Ovary (tissue), 9 donors: ENCODE results near the gene TCF4. TPM values are rescaled to one million over a fixed set of nuclear protein-coding genes. Genes with fewer than 3 reads are reported as not detected.

ENCODE experiments used
- DNase-seq, 5 donors: peaks; one replicate each; pipeline ENCODE4 v3.0.0-alpha.2; 2019 to 2020
- H3K27ac ChIP-seq, 2 donors: fragments of 200-600 bp; one replicate each; pipeline versions ENCODE4 v1.5.1 to v1.8.0; 2019 to 2022
- H3K27me3 ChIP-seq: fragments of 200-600 bp; one replicate; pipeline ENCODE4 v1.8.0; 2022
- H3K36me3 ChIP-seq: fragments of 200-600 bp; sonication (generic); one replicate; pipeline ENCODE4 v1.5.1; 2019
- H3K4me1 ChIP-seq: one replicate; pipeline ENCODE4 v1.8.1; 2013; ENCODE audit warnings: mild to moderate bottlenecking, moderate library complexity; ENCODE audit not compliant: insufficient read depth
- H3K4me3 ChIP-seq: fragments of 200-600 bp; sonication (generic); one replicate; pipeline ENCODE4 v1.5.1; 2017
- H3K9me3 ChIP-seq, 2 donors: fragments of 200-600 bp in 1 of 2; sonication (generic) in 1 of 2; one replicate each; pipeline versions ENCODE4 v1.5.1 to v1.8.1; 2013 to 2019; ENCODE audit warnings: mild to moderate bottlenecking in 1 of 2, moderate library complexity in 1 of 2
- EP300 ChIP-seq: sonication (generic); formaldehyde crosslinking; IDR thresholded peaks from one replicate; pipeline ENCODE4 v1.6.1; 2017; ENCODE audit warnings: antibody characterized with exemption
- POLR2A ChIP-seq: fragments of 450-650 bp; IDR thresholded peaks from one replicate; pipeline ENCODE4 v1.6.1; 2017; ENCODE audit warnings: antibody characterized with exemption, mild to moderate bottlenecking, moderate library complexity
- WGBS, 3 donors: extraction: QIAGEN DNeasy Blood & Tissue Kit in 1 of 3; methylation state at CpG; one replicate each; pipeline versions ENCODE4 v1.1.5 to v1.1.7; 2013 to 2017; 5-methylcytosine and 5-hydroxymethylcytosine counted together
- intact Hi-C, 4 donors: fragments of 100-400 bp; cut with DNase I; formaldehyde crosslinking; loops; one replicate each; pipeline versions ENCODE4 v1.11.0 to v1.15.1; 2022 to 2023
- polyA plus RNA-seq, 2 donors: library from polyadenylated mRNA; stranded (reverse); fragments of 200-250 nt in 1 of 2; fragments of 350-450 nt in 1 of 2; fragmentation: Illumina TruSeq in 1 of 2; extraction: RNeasy Lipid Tissue Mini Kit (QIAGEN cat#74804) in 1 of 2; gene quantifications; one replicate each; pipeline ENCODE4 v1.2.3, GENCODE V29; 2013 to 2014
- total RNA-seq, 7 donors: library from RNA; depleted of rRNA in 2 of 7; stranded (reverse); fragments of >200 nt in 2 of 7; fragmentation: NEBNext Ultra II Directional in 3 of 7; extraction: Animal tissue kit (Norgen Biotek cat#: 25700) in 3 of 7; gene quantifications; one replicate each; pipeline versions ENCODE4 v1.1.0 to v1.2.4, GENCODE V29; 2016 to 2023
- TF ChIP-seq, protein P1 (sequence below), 3 donors: fragments of 450-650 bp in 2 of 3; fragments of 200-600 bp in 1 of 3; IDR thresholded peaks; one replicate each; pipeline versions ENCODE4 v1.5.1 to v1.8.0; 2016 to 2022; ENCODE audit warnings: antibody characterized with exemption in 3 of 3, mild to moderate bottlenecking in 1 of 3
- donor health status: DM: no; HTN: no; CAD: no; lungs with moderate emphysema.
- donor health status: DM: no; HTN: no; CAD: no.
- donor health status: Bipolar disorder and iron deficiency.
- donor health status: DM: yes; HTN: yes; CAD: no.
- donor health status: DM: no; HTN: no; CAD: no.
- donor health status: DM: yes; HTN: yes; CAD: no.

TCF4 gene
- total and polyA plus RNA-seq, 9 donors = 36.5 to 131 (median 112) TPM

DNA sequence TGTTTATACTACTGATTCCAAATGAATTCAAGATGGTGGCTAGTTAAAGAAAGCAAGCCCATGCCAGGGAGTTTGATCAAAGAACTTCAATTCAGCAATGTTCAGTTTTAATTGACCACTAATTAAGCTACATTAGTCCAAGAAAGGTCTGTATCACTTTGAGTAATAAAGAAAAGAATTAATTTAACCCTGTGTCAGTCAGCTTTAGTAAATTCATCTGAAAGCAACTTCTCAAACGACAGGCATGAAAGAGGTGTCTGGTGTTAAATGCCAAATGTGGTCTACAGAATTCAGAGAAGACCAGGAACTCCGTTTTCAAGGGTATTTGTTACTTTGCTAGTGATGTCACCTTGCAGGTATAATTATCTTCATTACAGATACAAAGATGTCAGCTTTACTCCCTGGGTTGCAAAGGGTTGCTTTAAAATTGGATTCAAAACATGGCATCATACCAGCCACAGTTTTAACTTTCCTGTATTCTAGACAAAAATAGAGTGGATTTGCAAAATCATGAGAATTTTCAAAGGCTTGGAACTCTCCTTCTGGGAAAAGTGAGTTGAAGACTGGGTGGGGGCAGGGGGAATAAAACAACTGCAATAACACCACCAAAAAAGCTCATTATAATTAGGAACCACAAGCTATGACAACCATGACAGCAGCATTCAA is 281.5 kb downstream of the TCF4 start:
- 63 to 70% (median 69%) methylated on average over 2 of the region's 2 CpGs for WGBS, 3 donors
- TF ChIP-seq, protein P1, sequence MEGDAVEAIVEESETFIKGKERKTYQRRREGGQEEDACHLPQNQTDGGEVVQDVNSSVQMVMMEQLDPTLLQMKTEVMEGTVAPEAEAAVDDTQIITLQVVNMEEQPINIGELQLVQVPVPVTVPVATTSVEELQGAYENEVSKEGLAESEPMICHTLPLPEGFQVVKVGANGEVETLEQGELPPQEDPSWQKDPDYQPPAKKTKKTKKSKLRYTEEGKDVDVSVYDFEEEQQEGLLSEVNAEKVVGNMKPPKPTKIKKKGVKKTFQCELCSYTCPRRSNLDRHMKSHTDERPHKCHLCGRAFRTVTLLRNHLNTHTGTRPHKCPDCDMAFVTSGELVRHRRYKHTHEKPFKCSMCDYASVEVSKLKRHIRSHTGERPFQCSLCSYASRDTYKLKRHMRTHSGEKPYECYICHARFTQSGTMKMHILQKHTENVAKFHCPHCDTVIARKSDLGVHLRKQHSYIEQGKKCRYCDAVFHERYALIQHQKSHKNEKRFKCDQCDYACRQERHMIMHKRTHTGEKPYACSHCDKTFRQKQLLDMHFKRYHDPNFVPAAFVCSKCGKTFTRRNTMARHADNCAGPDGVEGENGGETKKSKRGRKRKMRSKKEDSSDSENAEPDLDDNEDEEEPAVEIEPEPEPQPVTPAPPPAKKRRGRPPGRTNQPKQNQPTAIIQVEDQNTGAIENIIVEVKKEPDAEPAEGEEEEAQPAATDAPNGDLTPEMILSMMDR (IDR thresholded peaks at IDR 0.05) = no peak
- no peak for TF ChIP-seq POLR2A
- no peak for TF ChIP-seq EP300
- H3K27me3 ChIP-seq = no peaks in the 10 kb centered on the region
- H3K9me3 ChIP-seq = no peaks in the 10 kb centered on the region
- H3K36me3 ChIP-seq = no peaks in the 10 kb centered on the region
- intact Hi-C loops = no loop called here
- H3K4me3 ChIP-seq = no peak overlapping the region
- no peak for DNase-seq
- peaks cover 7% of the 10 kb centered on the region for H3K4me1 ChIP-seq
- no peak overlapping the region for H3K27ac ChIP-seq

DNA sequence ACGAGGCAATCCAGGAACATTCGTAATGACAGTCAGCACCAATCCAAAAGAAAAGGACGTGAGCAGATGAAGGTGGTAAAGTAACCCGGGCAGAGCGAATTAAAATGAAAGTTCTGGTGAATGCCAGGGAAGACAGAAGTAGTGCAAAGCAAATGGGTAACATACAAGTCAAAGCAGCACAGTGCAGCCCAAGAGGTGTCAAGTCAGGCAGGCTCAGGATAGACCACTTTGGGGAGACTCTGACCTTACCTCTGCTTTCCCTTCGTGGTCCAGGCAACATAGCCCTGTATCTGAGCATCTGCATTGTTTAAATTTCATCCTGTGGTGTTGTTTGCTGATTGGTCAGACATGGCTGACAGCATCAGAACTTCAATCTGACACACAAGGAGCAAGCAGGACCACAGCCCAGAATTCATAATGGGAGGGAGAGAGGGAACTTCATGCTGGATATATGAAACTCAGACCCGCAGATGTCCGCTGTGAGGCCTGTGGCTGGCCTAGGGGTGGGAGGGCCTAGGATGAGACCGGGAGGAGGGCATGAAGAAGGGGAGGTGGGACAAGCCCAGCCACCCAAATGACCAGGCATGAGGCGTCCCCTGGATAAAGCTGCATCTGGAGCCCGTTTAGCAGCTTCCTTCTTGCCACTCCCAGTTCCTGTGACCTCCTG is 285.7 kb downstream of the TCF4 start:
- no peak for DNase-seq
- Histone ChIP-seq H3K9me3 (no peaks in the 10 kb centered on the region), H3K36me3 (no peaks in the 10 kb centered on the region), H3K27ac (no peak overlapping the region), H3K4me1 (peaks cover 6% of the 10 kb centered on the region), H3K4me3 (peak overlapping the region; percentile 14), H3K27me3 (no peaks in the 10 kb centered on the region)
- 69 to 83% (median 75%) methylated on average over 11 of the region's 11 CpGs for WGBS, 3 donors
- intact Hi-C loops = no loop called here
- TF ChIP-seq, protein P1 (IDR thresholded peaks at IDR 0.05) = no peak
- TF ChIP-seq POLR2A = no peak
- TF ChIP-seq EP300 = no peak

DNA sequence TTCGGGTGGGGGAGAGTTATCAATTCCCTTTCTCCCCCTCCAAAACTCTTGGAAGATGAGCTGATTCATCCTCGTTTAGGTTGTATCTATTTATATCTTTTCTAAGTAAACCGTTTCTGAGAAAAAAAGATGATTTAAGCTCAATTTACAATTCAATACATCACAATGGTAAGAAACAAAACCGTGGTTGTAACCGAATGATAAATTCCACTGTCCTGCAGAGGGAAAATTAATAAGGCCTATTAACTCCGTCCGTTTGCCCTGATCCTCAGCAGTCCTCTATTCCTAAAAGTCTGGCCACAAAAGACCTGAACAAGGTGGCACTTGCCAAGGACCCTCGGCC is 286.2 kb downstream of the TCF4 start:
- intact Hi-C loops = no loop called here
- DNase-seq = no peak
- no peaks in the 10 kb centered on the region for H3K9me3 ChIP-seq
- peaks cover 6% of the 10 kb centered on the region for H3K4me1 ChIP-seq
- no peaks in the 10 kb centered on the region for H3K36me3 ChIP-seq
- H3K4me3 ChIP-seq = peak overlapping the region; percentile 14
- no peaks in the 10 kb centered on the region for H3K27me3 ChIP-seq
- 61 to 76% (median 76%) methylated on average over 8 of the region's 8 CpGs for WGBS, 3 donors
- no peak for TF ChIP-seq POLR2A
- no peak for TF ChIP-seq EP300
- TF ChIP-seq, protein P1 (IDR thresholded peaks at IDR 0.05) = no peak
- no peak overlapping the region for H3K27ac ChIP-seq

DNA sequence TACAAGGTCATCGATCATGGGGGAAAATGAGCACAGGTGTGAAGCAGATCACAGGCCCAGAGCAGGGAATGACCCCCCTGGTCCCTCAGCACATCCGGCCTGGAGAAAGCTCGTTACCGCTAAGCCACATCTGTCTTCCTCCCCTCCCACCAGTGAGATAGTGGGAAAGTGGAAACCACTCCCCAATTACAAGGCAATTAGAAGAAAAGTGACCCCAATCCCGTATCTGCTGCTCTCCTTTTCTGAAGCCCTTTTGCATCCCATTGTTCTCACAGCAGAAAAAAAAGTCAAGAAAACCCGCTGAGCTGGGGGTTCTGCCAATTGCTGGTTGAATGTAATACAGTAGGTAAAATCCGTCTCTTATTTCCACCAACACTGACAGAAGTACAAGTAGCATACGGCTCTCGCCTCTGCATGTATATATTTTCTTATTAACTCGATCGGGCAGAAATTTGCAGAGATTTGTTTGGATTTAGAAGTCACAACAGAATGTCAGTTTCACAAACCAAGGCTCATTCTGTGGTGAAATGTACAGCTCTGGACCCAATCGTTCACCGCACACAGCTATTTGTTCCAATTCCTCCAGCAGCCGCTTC is 287.0 kb downstream of the TCF4 start:
- Histone ChIP-seq H3K27ac (no peak overlapping the region), H3K27me3 (no peaks in the 10 kb centered on the region), H3K4me1 (peaks cover 6% of the 10 kb centered on the region), H3K9me3 (no peaks in the 10 kb centered on the region), H3K36me3 (no peaks in the 10 kb centered on the region), H3K4me3 (no peak overlapping the region)
- WGBS, 3 donors = 74 to 80% (median 78%) methylated on average over 14 of the region's 14 CpGs
- no peak for TF ChIP-seq POLR2A
- TF ChIP-seq EP300 = no peak
- TF ChIP-seq, protein P1 (IDR thresholded peaks at IDR 0.05) = no peak
- intact Hi-C loops = no loop called here
- DNase-seq = no peak
